Measurements from ENCODE around the gene PTPRG. TPM values are rescaled to one million over a fixed set of nuclear protein-coding genes. Genes with fewer than 3 reads are reported as not detected.

Gene PTPRG
- total RNA-seq, 2 experiments from 2014 or later = 0.03 to 0.05 TPM

GRCh38 chr3:61650276-61650675 is 88.9 kb downstream of the PTPRG start:
- ChIA-PET POLR2A (no interaction called here), CTCF (no interaction called here)
- Histone ChIP-seq H3K4me1 (ENCODE audit: insufficient read depth, low read length) (no peaks in the 10 kb centered on the region), H3K36me3 (ENCODE audit: insufficient read depth, low read length) (no peaks in the 10 kb centered on the region), H3K4me3 (ENCODE audit: low read length) (no peak overlapping the region), H3K27me3 (ENCODE audit: control insufficient read depth in 1 of 2, insufficient read depth in 2 of 2, low read length in 2 of 2) (no peaks in the 10 kb centered on the region), H3K9me3 (ENCODE audit: control insufficient read depth in 1 of 2, insufficient read depth in 1 of 2, low read length in 2 of 2) (peaks cover 0 to 9% of the 10 kb centered on the region in 2 experiments), H3K27ac (ENCODE audit: low read depth in 1 of 2, low read length in 2 of 2) (no peak overlapping the region)
- intact Hi-C loops (cut with DNase I, micrococcal nuclease) = no loop called here
- ATAC-seq (ENCODE audit: poor library complexity) = no peak
- H3K9me3 Mint-ChIP-seq = no peaks in the 10 kb centered on the region
- no peaks in the 10 kb centered on the region for H3K4me1 Mint-ChIP-seq (ENCODE audit: low read depth)
- TF ChIP-seq CTCF (IDR thresholded peaks at IDR 0.05) = no peak
- H3K27me3 Mint-ChIP-seq = no peaks in the 10 kb centered on the region
- H3K4me3 Mint-ChIP-seq = no peak overlapping the region
- DNase-seq = no peak
- no peaks in the 10 kb centered on the region for H3K36me3 Mint-ChIP-seq (ENCODE audit: low read depth)
- no peak overlapping the region for H3K27ac Mint-ChIP-seq

GRCh38 chr3:61650719-61651410 is 89.5 kb downstream of the PTPRG start:
- H3K4me3 Mint-ChIP-seq = no peak overlapping the region
- DNase-seq (no peak), ATAC-seq (ENCODE audit: poor library complexity) (no peak)
- no peaks in the 10 kb centered on the region for H3K27me3 Mint-ChIP-seq
- no peak overlapping the region for H3K27ac Mint-ChIP-seq
- H3K9me3 ChIP-seq (ENCODE audit: control insufficient read depth in 1 of 2, insufficient read depth in 1 of 2, low read length in 2 of 2) = peaks cover 0 to 8% of the 10 kb centered on the region in 2 experiments
- intact Hi-C loops (cut with DNase I, micrococcal nuclease) = no loop called here
- H3K36me3 Mint-ChIP-seq (ENCODE audit: low read depth) = no peaks in the 10 kb centered on the region
- CTCF ChIA-PET = no interaction called here
- TF ChIP-seq CTCF (IDR thresholded peaks at IDR 0.05) = no peak
- no peaks in the 10 kb centered on the region for H3K9me3 Mint-ChIP-seq
- no peaks in the 10 kb centered on the region for H3K27me3 ChIP-seq (ENCODE audit: control insufficient read depth in 1 of 2, insufficient read depth in 2 of 2, low read length in 2 of 2)
- no peak overlapping the region for H3K4me3 ChIP-seq (ENCODE audit: low read length)
- no peaks in the 10 kb centered on the region for H3K4me1 ChIP-seq (ENCODE audit: insufficient read depth, low read length)
- no peaks in the 10 kb centered on the region for H3K4me1 Mint-ChIP-seq (ENCODE audit: low read depth)
- no peaks in the 10 kb centered on the region for H3K36me3 ChIP-seq (ENCODE audit: insufficient read depth, low read length)
- H3K27ac ChIP-seq (ENCODE audit: low read depth in 1 of 2, low read length in 2 of 2) = no peak overlapping the region
- POLR2A ChIA-PET = no interaction called here

GRCh38 chr3:61657689-61658088 is 96.3 kb downstream of the PTPRG start:
- H3K36me3 ChIP-seq (ENCODE audit: insufficient read depth, low read length) = no peaks in the 10 kb centered on the region
- ChIA-PET POLR2A (no interaction called here), CTCF (no interaction called here)

More at GRCh38 chr3:61657689-61658088, 96.3 kb downstream of the PTPRG start:
- intact Hi-C loops (cut with DNase I, micrococcal nuclease) = no loop called here
- H3K4me1 Mint-ChIP-seq (ENCODE audit: low read depth) = no peaks in the 10 kb centered on the region
- no peak overlapping the region for H3K27ac Mint-ChIP-seq
- peaks cover 12% of the 10 kb centered on the region for H3K27me3 Mint-ChIP-seq
- no peak for DNase-seq
- H3K9me3 ChIP-seq (ENCODE audit: control insufficient read depth in 1 of 2, insufficient read depth in 1 of 2, low read length in 2 of 2) = peaks cover 0 to 8% of the 10 kb centered on the region in 2 experiments
- no peak overlapping the region for H3K4me3 ChIP-seq (ENCODE audit: low read length)
- H3K4me1 ChIP-seq (ENCODE audit: insufficient read depth, low read length) = no peaks in the 10 kb centered on the region
- ATAC-seq (ENCODE audit: poor library complexity) = no peak
- peaks cover 0 to 2% of the 10 kb centered on the region in 2 experiments for H3K27me3 ChIP-seq (ENCODE audit: control insufficient read depth in 1 of 2, insufficient read depth in 2 of 2, low read length in 2 of 2)
- no peak overlapping the region for H3K4me3 Mint-ChIP-seq
- H3K9me3 Mint-ChIP-seq = no peaks in the 10 kb centered on the region
- H3K36me3 Mint-ChIP-seq (ENCODE audit: low read depth) = no peaks in the 10 kb centered on the region
- TF ChIP-seq CTCF (IDR thresholded peaks at IDR 0.05) = no peak
- no peak overlapping the region for H3K27ac ChIP-seq (ENCODE audit: low read depth in 1 of 2, low read length in 2 of 2)

Measured in CD4-positive, alpha-beta T cell (primary cell).